Measurements from ENCODE around the gene ZBTB34.

DNA sequence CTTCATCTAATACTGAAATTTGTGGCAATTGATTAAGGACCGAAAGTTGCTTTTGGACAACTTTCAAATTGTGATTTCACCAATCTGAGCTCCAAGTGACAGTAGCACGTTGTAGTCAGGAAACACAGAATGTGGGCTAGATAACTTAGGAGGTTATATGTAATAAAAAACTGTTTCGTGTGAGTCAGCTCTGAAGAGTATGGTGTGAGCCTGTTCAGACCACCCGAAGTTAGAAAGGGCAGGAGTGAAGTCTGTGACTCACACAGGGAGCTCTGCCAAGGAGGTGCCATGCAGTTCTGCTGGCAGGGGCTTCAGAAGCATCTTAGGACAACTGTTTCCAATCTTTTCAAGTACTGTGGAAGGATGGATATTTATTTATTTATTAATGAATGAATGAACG is 16.4 kb upstream of the ZBTB34 start:
- TF ChIP-seq CTCF (conservative IDR thresholded peaks at IDR 0.05) = no peak
- no peak for TF ChIP-seq ZFX (IDR thresholded peaks at IDR 0.05)

Data from C4-2B (cell line).